ENCODE data around the gene GRAMD2B.

DNA sequence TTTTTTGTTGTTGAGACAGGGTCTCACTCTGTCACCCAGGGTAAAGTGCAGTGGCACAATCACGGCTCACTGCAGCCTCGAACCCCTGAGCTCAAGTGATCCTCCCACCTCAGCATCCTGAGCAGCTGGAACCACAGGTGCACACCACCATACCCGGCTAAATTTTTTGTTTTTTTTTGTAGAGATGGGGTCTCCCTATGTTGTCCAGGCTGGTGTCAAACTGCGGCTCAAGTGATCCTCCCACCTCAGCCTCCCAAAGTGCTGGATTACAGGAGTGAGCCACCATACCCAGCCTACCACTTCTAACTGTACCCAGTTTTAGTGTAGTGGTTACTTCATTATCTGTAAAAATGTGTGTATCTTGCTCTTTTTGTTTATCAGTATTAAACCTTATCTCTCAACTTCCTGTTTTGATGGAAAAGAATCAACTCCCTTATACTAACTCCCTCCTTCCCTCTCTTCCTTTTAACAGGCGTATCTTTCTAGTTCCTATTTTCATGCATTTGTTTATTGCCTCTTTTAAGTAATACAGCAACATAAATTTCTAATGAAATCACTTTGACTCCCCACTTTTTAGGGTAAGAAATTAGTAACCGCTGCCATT lies 33.1 kb downstream of the GRAMD2B start:
- no peak for TF ChIP-seq TEAD4 (IDR thresholded peaks at IDR 0.05)
- TF ChIP-seq EP300 (IDR thresholded peaks at IDR 0.05; ENCODE audit: borderline replicate concordance) = no peak
- TF ChIP-seq CEBPB (IDR thresholded peaks at IDR 0.05) = no peak
- TF ChIP-seq YY1 (IDR thresholded peaks at IDR 0.05; ENCODE audit: low read depth) = no peak
- TF ChIP-seq TAF1 (IDR thresholded peaks at IDR 0.05; ENCODE audit: low read depth) = no peak
- TF ChIP-seq EGR1 (IDR thresholded peaks at IDR 0.05) = no peak
- no peak for TF ChIP-seq REST (IDR thresholded peaks at IDR 0.05; ENCODE audit: low read depth)
- TF ChIP-seq MAX (IDR thresholded peaks at IDR 0.05) = no peak

Measured in Ishikawa (cell line).